SU-DHL-6 (cell line): ENCODE data around the gene ZSWIM1.

Experiments used
- H2AFZ ChIP-seq: fragments of 200-600 bp; sonication (generic); 2 replicates; pipeline ENCODE4 v1.6.1; 2014; ENCODE audit warnings: low read depth, mild to moderate bottlenecking, moderate library complexity, mixed read lengths, antibody characterized with exemption, low read length; ENCODE audit not compliant: severe bottlenecking
- H3F3A ChIP-seq: fragments of 200-600 bp; shearing (Covaris generic); 2 replicates; pipeline ENCODE4 v1.6.0; 2016; ENCODE audit warnings: antibody characterized with exemption, mild to moderate bottlenecking; ENCODE audit not compliant: insufficient read depth
- H3K27ac ChIP-seq: fragments of 200-600 bp; sonication (generic); 2 replicates; pipeline ENCODE4 v1.5.1; 2016; ENCODE audit warnings: low read depth, mild to moderate bottlenecking, low read length, moderate library complexity, mixed read lengths
- H3K27me3 ChIP-seq: fragments of 200-600 bp; sonication (generic), shearing (Covaris generic); 2 replicates; pipeline ENCODE4 v1.6.0; 2014; ENCODE audit warnings: mild to moderate bottlenecking, low read length
- H3K36me3 ChIP-seq: fragments of 200-600 bp; sonication (generic); 2 replicates; pipeline ENCODE4 v1.6.1; 2014; ENCODE audit warnings: mild to moderate bottlenecking, low read length, mixed read lengths
- H3K4me2 ChIP-seq: fragments of 300-600, 200-600 bp; shearing (Covaris generic), sonication (generic); 2 replicates; pipeline ENCODE4 v1.6.0; 2014; ENCODE audit warnings: low read length, low read depth, mild to moderate bottlenecking; ENCODE audit not compliant: poor library complexity, severe bottlenecking
- H3K4me3 ChIP-seq: fragments of 200-600 bp; sonication (generic); 2 replicates; pipeline ENCODE4 v1.5.1; 2014; ENCODE audit warnings: antibody characterized with exemption, low read length, mild to moderate bottlenecking, mixed read lengths; ENCODE audit not compliant: insufficient read depth, poor library complexity, severe bottlenecking
- H3K79me2 ChIP-seq: fragments of 200-600 bp; sonication (generic); 2 replicates; pipeline ENCODE4 v1.6.1; 2014; ENCODE audit warnings: mild to moderate bottlenecking, low read length, moderate library complexity; ENCODE audit not compliant: insufficient read depth
- H3K9ac ChIP-seq: fragments of 200-600 bp; sonication (generic); 2 replicates; pipeline ENCODE4 v1.7.0; 2014; ENCODE audit warnings: mild to moderate bottlenecking, low read length
- H3K9me2 ChIP-seq: fragments of 200-600 bp; sonication (generic); replicated peaks from 2 replicates; pipeline ENCODE4 v1.6.1; 2014; ENCODE audit warnings: low read length; ENCODE audit not compliant: insufficient read depth
- H3K9me3 ChIP-seq: fragments of 200-600 bp; sonication (generic); 2 replicates; pipeline ENCODE4 v1.6.1; 2014; ENCODE audit warnings: low read length, mixed read lengths; ENCODE audit not compliant: insufficient read depth
- H4K20me1 ChIP-seq: fragments of 200-600 bp; sonication (generic); 2 replicates; pipeline ENCODE4 v1.6.1; 2014; ENCODE audit warnings: low read depth, mild to moderate bottlenecking, antibody characterized with exemption, low read length, moderate library complexity, mixed read lengths
- CTCF ChIP-seq: fragments of 200-600 bp; sonication (generic); IDR thresholded peaks from one replicate; pipeline ENCODE4 v1.5.1; 2017; ENCODE audit warnings: antibody characterized with exemption, mild to moderate bottlenecking, low read length, moderate library complexity; ENCODE audit not compliant: insufficient read depth, poor library complexity, severe bottlenecking
- EZH2phosphoT487 ChIP-seq: fragments of 200-600 bp; sonication (generic), shearing (Covaris generic); conservative IDR thresholded peaks from 2 replicates; pipeline ENCODE4 v1.6.1; 2018; ENCODE audit warnings: mild to moderate bottlenecking, antibody characterized with exemption, low read length, moderate library complexity, mixed read lengths

Gene ZSWIM1

GRCh38 chr20:45835825-45836224 lies 45.2 kb upstream of the ZSWIM1 start:
- H3K4me3 ChIP-seq: no peak overlapping the region
- no peaks in the 10 kb centered on the region for H3K27me3 ChIP-seq
- H3K27ac ChIP-seq: no peak overlapping the region
- no peak overlapping the region for H2AFZ ChIP-seq
- no peaks in the 10 kb centered on the region for H3K9me2 ChIP-seq
- H3K9me3 ChIP-seq: no peaks in the 10 kb centered on the region
- TF ChIP-seq CTCF: no peak
- TF ChIP-seq EZH2phosphoT487: no peak
- no peaks in the 10 kb centered on the region for H3F3A ChIP-seq
- H3K9ac ChIP-seq: no peak overlapping the region
- H3K4me2 ChIP-seq: no peak overlapping the region
- no peaks in the 10 kb centered on the region for H4K20me1 ChIP-seq
- H3K36me3 ChIP-seq: no peaks in the 10 kb centered on the region
- no peaks in the 10 kb centered on the region for H3K79me2 ChIP-seq

GRCh38 chr20:45836841-45837240 lies 44.2 kb upstream of the ZSWIM1 start:
- H3K4me2 ChIP-seq: no peak overlapping the region
- H3K4me3 ChIP-seq: no peak overlapping the region
- H3F3A ChIP-seq: no peaks in the 10 kb centered on the region
- H3K27me3 ChIP-seq: no peaks in the 10 kb centered on the region
- no peak for TF ChIP-seq EZH2phosphoT487
- no peak for TF ChIP-seq CTCF
- H3K79me2 ChIP-seq: no peaks in the 10 kb centered on the region
- no peaks in the 10 kb centered on the region for H3K36me3 ChIP-seq
- no peaks in the 10 kb centered on the region for H4K20me1 ChIP-seq
- no peaks in the 10 kb centered on the region for H3K9me3 ChIP-seq
- H3K9ac ChIP-seq: no peak overlapping the region
- H2AFZ ChIP-seq: no peak overlapping the region
- H3K27ac ChIP-seq: no peak overlapping the region
- no peaks in the 10 kb centered on the region for H3K9me2 ChIP-seq

- H3K79me2 ChIP-seq: no peaks in the 10 kb centered on the region
- H3K9me2 ChIP-seq: no peaks in the 10 kb centered on the region
- TF ChIP-seq CTCF: no peak
- TF ChIP-seq EZH2phosphoT487: no peak
- no peaks in the 10 kb centered on the region for H3F3A ChIP-seq
- no peaks in the 10 kb centered on the region for H3K27me3 ChIP-seq
- H4K20me1 ChIP-seq: no peaks in the 10 kb centered on the region
- no peaks in the 10 kb centered on the region for H3K9me3 ChIP-seq
- H3K36me3 ChIP-seq: no peaks in the 10 kb centered on the region
- no peak overlapping the region for H2AFZ ChIP-seq
- no peak overlapping the region for H3K27ac ChIP-seq
- no peak overlapping the region for H3K4me3 ChIP-seq
- H3K9ac ChIP-seq: no peak overlapping the region
- no peak overlapping the region for H3K4me2 ChIP-seq
These were observed 40.3 kb upstream of the ZSWIM1 start for GRCh38 chr20:45840700-45841198.
